MCF 10A (cell line): ENCODE results near the gene NRIP1. TPM values are rescaled to one million over a fixed set of nuclear protein-coding genes. Genes with fewer than 3 reads are reported as not detected.

Experiments used
- BruUV-seq: library from RNA; stranded (reverse); fragments of 400-500 nt; replicated peaks from 2 replicates; lab custom pipeline; 2021; lab: Mats Ljungman, UMichigan
- CTCF ChIA-PET: fragments of 300-600 bp; sonication (Branson Sonifier 250); formaldehyde crosslinking; extraction: SDS; loops from one replicate; lab custom pipeline; 2021; ENCODE audit warnings: antibody characterized with exemption, inconsistent platforms; lab: Yijun Ruan, JAX
- POLR2A ChIA-PET: fragments of 300-600, 350-650 bp; sonication (Branson Sonifier 250); formaldehyde crosslinking; extraction: SDS; loops from one replicate; lab custom pipeline; 2020; ENCODE audit warnings: antibody characterized with exemption, inconsistent platforms; lab: Yijun Ruan, JAX
- DNase-seq: peaks from one replicate; pipeline ENCODE4 v3.0.0-alpha.2; 2018; ENCODE audit not compliant: unreplicated experiment
- H3K27ac Mint-ChIP-seq: one replicate; pipeline ENCODE4 v1.8.0; 2022; ENCODE audit warnings: mild to moderate bottlenecking, low read depth, mixed read lengths; ENCODE audit not compliant: unreplicated experiment
- H3K27me3 Mint-ChIP-seq: one replicate; pipeline ENCODE4 v1.8.0; 2022; ENCODE audit warnings: mixed read lengths; ENCODE audit not compliant: insufficient read depth, unreplicated experiment
- H3K36me3 Mint-ChIP-seq: one replicate; pipeline ENCODE4 v1.8.0; 2022; ENCODE audit warnings: mild to moderate bottlenecking, moderate library complexity, mixed read lengths; ENCODE audit not compliant: insufficient read depth, unreplicated experiment
- H3K4me1 Mint-ChIP-seq: one replicate; pipeline ENCODE4 v1.8.0; 2022; ENCODE audit warnings: mixed read lengths; ENCODE audit not compliant: insufficient read depth, unreplicated experiment
- H3K4me3 Mint-ChIP-seq: one replicate; pipeline ENCODE4 v1.8.0; 2022; ENCODE audit warnings: mild to moderate bottlenecking, moderate library complexity, mixed read lengths; ENCODE audit not compliant: unreplicated experiment
- H3K9me3 Mint-ChIP-seq: one replicate; pipeline ENCODE4 v1.8.0; 2022; ENCODE audit warnings: mixed read lengths; ENCODE audit not compliant: unreplicated experiment
- CTCF ChIP-seq: fragments of 200-600 bp; IDR thresholded peaks from one replicate; pipeline ENCODE4 v1.8.0; 2022; ENCODE audit warnings: antibody characterized with exemption, mild to moderate bottlenecking; ENCODE audit not compliant: unreplicated experiment
- intact Hi-C: fragments of 100-400 bp; cut with micrococcal nuclease; formaldehyde crosslinking; loops from 2 replicates; pipeline ENCODE4 v1.14.1; 2022
- total RNA-seq: library from RNA; stranded (reverse); gene quantifications from 2 replicates; pipeline ENCODE4 v1.2.3, GENCODE V29; 2022

The NRIP1 gene
- total RNA-seq, 1 experiment from 2014 or later, result 31.4 TPM

DNA sequence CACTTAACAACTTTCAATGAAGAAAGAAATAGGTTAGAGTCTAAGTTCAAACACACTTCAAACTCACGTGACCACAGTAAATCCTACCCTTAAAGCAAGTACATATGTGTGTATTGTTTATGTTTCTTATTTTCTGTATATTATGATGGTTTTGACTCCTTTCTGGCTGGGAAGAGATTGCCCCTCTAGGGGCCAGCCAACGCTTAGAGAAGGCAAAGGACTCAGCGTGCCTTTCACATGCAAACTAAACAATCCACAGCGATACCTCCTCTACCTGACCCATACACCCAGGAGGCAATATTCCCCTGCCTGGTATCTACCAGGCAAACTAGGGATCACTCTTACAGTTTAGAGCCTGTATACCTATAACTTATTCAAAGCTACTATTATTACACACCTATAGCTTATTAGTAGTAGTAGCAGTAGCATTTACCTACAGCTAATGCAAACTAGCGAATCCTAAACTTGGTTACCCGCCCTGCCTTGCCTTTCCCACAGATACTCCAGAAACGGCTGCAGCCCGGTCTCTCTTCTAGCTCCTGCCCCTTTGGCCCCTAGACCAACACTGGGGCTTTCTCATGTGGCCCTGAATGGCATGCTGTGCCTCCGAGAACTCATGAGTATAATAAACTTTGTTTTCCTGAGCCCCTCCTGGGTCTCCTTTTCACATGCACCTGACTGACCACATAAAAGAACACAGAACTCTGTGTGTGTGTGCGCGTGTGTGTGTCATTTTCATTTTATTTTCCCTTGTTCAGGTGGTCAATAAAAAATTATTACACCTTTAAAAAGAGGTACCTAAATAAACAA, 14.0 kb downstream of the NRIP1 start:
- Mint-ChIP-seq H3K36me3 (peaks cover 6% of the 10 kb centered on the region), H3K27ac (no peak overlapping the region), H3K9me3 (no peaks in the 10 kb centered on the region), H3K4me1 (peaks cover 26% of the 10 kb centered on the region), H3K4me3 (no peak overlapping the region), H3K27me3 (no peaks in the 10 kb centered on the region)
- ChIA-PET POLR2A (interaction anchor here (0.6 kb wide), 1 partner anchor 133 kb away, joined by 4 read pairs; no protein-coding TSS in a partner anchor), CTCF (interaction anchor here (0.5 to 1.1 kb wide), 4 partner anchors 57 to 790 kb away, joined by 3 to 5 read pairs (median 3); no protein-coding TSS in a partner anchor)
- intact Hi-C loops, result no loop called here
- TF ChIP-seq CTCF, result no peak
- no peak for DNase-seq
- BruUV-seq, result no TSS peak

DNA sequence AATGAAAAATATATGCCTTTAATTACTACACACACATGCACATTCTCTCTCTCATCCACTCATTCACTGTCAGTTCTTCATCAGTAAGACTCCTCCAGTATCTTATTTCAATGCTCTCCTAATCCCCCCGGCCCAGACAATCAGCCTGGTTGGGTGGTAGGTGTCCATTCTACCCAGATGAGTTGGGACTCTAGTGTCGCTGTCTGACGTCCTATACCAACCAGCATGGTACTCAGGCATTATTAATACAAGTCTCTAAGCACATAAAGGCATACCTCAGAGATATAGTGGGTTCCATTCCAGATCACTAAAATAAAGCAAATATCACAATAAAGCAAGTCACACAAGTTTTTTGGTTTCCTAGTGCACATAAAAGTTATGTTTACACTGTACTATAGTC, 19.8 kb downstream of the NRIP1 start:
- peaks cover 5% of the 10 kb centered on the region for H3K36me3 Mint-ChIP-seq
- no peak for DNase-seq
- peaks cover 7% of the 10 kb centered on the region for H3K4me1 Mint-ChIP-seq
- TF ChIP-seq CTCF, result no peak
- intact Hi-C loops, result no loop called here
- BruUV-seq, result no TSS peak
- POLR2A ChIA-PET, result no interaction called here
- no peak overlapping the region for H3K27ac Mint-ChIP-seq
- CTCF ChIA-PET, result no interaction called here
- H3K9me3 Mint-ChIP-seq, result no peaks in the 10 kb centered on the region
- H3K4me3 Mint-ChIP-seq, result no peak overlapping the region
- no peaks in the 10 kb centered on the region for H3K27me3 Mint-ChIP-seq

DNA sequence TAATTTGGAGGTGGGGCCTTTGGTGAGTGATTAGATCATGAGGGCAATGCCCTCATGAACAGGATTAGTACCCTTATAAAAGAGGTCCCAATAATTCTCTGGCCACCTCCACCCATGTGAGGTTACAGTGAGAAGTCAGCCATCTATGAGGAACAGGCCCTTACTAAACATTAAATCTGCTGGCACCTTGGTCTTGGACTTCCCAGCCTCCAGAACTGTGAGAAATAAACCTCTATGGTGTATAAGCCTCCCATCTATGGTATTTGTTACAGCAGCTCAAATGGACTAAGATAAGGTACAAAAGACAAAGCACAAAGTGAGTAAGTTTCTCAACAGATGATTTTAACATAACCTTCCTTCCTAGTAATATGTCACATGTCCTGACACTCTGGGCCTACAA, 22.3 kb downstream of the NRIP1 start:
- H3K27me3 Mint-ChIP-seq, result no peaks in the 10 kb centered on the region
- H3K4me1 Mint-ChIP-seq, result peaks cover 7% of the 10 kb centered on the region
- no peak overlapping the region for H3K4me3 Mint-ChIP-seq
- no peak for TF ChIP-seq CTCF
- intact Hi-C loops, result no loop called here
- no peak for DNase-seq
- no TSS peak for BruUV-seq
- ChIA-PET CTCF (no interaction called here), POLR2A (no interaction called here)
- H3K9me3 Mint-ChIP-seq, result no peaks in the 10 kb centered on the region
- peaks cover 5% of the 10 kb centered on the region for H3K36me3 Mint-ChIP-seq
- H3K27ac Mint-ChIP-seq, result no peak overlapping the region

GRCh38 chr21:15039607-15040299, 25.0 kb downstream of the NRIP1 start:
- Mint-ChIP-seq H3K36me3 (peaks cover 5% of the 10 kb centered on the region), H3K27me3 (no peaks in the 10 kb centered on the region), H3K27ac (no peak overlapping the region), H3K4me1 (peaks cover 3% of the 10 kb centered on the region), H3K4me3 (no peak overlapping the region), H3K9me3 (no peaks in the 10 kb centered on the region)
- ChIA-PET CTCF (interaction anchor here (0.7 kb wide), 2 partner anchors 151 to 504 kb away, joined by 3 read pairs; no protein-coding TSS in a partner anchor), POLR2A (no interaction called here)
- DNase-seq, result no peak
- TF ChIP-seq CTCF, result no peak
- intact Hi-C loops, result no loop called here
- no TSS peak for BruUV-seq
